Hepatocyte (in vitro differentiated cells): ENCODE results near the gene MYO1F. TPM values are rescaled to one million over a fixed set of nuclear protein-coding genes. Genes with fewer than 3 reads are reported as not detected.
"Not testable (repeated sequence)": the region's sequence is repeated elsewhere in the genome, so short reads cannot be mapped to it uniquely, and the experiment has no call there.

Experiments used
- DNase-seq: peaks from one replicate; pipeline ENCODE4 v3.0.0-alpha.2; 2016; ENCODE audit warnings: low spot score
- H2AFZ ChIP-seq: fragments of 200-600 bp; sonication (generic); 2 replicates; pipeline ENCODE4 v1.6.0; 2016; ENCODE audit warnings: antibody characterized with exemption, mild to moderate bottlenecking
- H3K27ac ChIP-seq: fragments of 200-600 bp; sonication (generic); 2 replicates; pipeline ENCODE4 v1.5.1; 2016; ENCODE audit warnings: mild to moderate bottlenecking
- H3K27me3 ChIP-seq: fragments of 200-600 bp; sonication (generic); 2 replicates; pipeline ENCODE4 v1.6.1; 2016
- H3K36me3 ChIP-seq: fragments of 200-600 bp; sonication (generic); replicated peaks from 2 replicates; pipeline ENCODE4 v1.5.1; 2016; ENCODE audit warnings: low read depth; ENCODE audit not compliant: insufficient read depth
- H3K4me1 ChIP-seq: fragments of 200-600 bp; sonication (generic); 2 replicates; pipeline ENCODE4 v1.5.1; 2016; ENCODE audit warnings: mild to moderate bottlenecking, moderate library complexity; ENCODE audit not compliant: insufficient read depth
- H3K4me2 ChIP-seq: fragments of 200-600 bp; sonication (generic); 2 replicates; pipeline ENCODE4 v1.6.0; 2016
- H3K4me3 ChIP-seq: fragments of 200-600 bp; sonication (generic); 2 replicates; pipeline ENCODE4 v1.5.1; 2016; ENCODE audit warnings: mild to moderate bottlenecking
- H3K79me2 ChIP-seq: fragments of 200-600 bp; sonication (generic); 2 replicates; pipeline ENCODE4 v1.6.0; 2017; ENCODE audit warnings: mild to moderate bottlenecking
- H3K9me2 ChIP-seq: fragments of 200-600 bp; sonication (generic); replicated peaks from 2 replicates; pipeline ENCODE4 v1.6.0; 2017; ENCODE audit warnings: mild to moderate bottlenecking; ENCODE audit not compliant: insufficient read depth
- H3K9me3 ChIP-seq: fragments of 200-600 bp; sonication (generic); 2 replicates; pipeline ENCODE4 v1.5.1; 2016; ENCODE audit warnings: low read depth, mild to moderate bottlenecking
- H4K20me1 ChIP-seq: fragments of 200-600 bp; sonication (generic); 2 replicates; pipeline ENCODE4 v1.6.0; 2016; ENCODE audit warnings: mild to moderate bottlenecking; ENCODE audit not compliant: insufficient read depth, poor library complexity, severe bottlenecking
- EZH2 ChIP-seq: fragments of 200-600 bp; sonication (generic); IDR thresholded peaks from 2 replicates; pipeline ENCODE4 v1.6.1; 2016; ENCODE audit warnings: antibody characterized with exemption, mild to moderate bottlenecking, borderline replicate concordance
- EZH2phosphoT487 ChIP-seq: fragments of 200-600 bp; sonication (generic); IDR thresholded peaks from one replicate; pipeline ENCODE4 v1.6.1; 2018; ENCODE audit warnings: antibody characterized with exemption, mild to moderate bottlenecking, low read depth, moderate library complexity; ENCODE audit not compliant: unreplicated experiment, severe bottlenecking
- WGBS: methylation state at CpG from one replicate; pipeline ENCODE4 v1.1.6; 2016; ENCODE audit warnings: low lambda C conversion rate; ENCODE audit errors: missing lambda C conversion rate; 5-methylcytosine and 5-hydroxymethylcytosine counted together
- polyA plus RNA-seq: library from polyadenylated mRNA; unstranded; fragments of >200 nt; fragmentation: Nextera tagmentation; extraction: Ambion mirVana; gene quantifications from 2 replicates; pipeline ENCODE4 v1.2.1, GENCODE V29; 2016
- total RNA-seq: library from RNA; depleted of rRNA; stranded (reverse); fragments of >200 nt; gene quantifications from 2 replicates; pipeline ENCODE4 v1.2.3, GENCODE V29; 2014
- TF ChIP-seq, protein P1 (sequence below): fragments of 200-600 bp; sonication (generic); IDR thresholded peaks from 2 replicates; pipeline ENCODE4 v1.5.1; 2016; ENCODE audit warnings: antibody characterized with exemption, mild to moderate bottlenecking; ENCODE audit not compliant: poor library complexity

Gene MYO1F
- total and polyA plus RNA-seq, 2 experiments from 2014 or later, result 0.13 to 1.0 TPM

DNA sequence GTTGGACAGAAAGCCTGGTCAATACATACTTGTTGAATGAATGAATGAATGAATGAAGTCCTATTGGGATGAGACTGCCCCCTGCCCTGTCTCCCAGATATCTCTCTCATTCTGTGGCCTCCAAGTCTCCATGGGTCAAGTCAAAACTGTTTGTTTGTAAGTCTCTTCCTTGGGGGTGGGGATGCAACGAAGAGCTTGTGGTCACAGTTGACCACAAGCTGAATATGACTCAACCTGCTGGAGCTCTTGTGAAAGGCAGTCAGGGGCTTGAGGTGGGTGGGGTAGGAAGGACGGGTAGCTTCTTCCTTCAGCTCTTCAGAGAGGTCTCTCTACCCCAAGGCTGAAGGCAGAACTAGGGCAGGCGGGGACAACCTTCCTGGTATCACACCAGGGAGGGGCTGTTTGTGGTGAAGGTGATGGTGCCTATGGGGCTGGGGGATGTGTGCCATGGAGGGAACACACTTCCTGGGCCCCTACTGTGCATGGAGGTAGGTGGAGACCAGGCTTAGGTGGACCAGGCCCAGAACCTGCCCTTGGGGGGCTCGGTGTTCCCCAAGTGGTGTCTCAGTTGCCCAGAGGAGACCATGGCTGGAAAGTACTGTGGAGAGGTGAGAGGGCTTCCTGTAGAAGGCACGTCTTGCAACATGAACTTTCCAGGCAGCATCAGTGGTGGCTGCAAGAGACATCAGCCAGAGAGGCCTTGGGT lies 8.0 kb downstream of the MYO1F start:
- Histone ChIP-seq H3K36me3 (no peaks in the 10 kb centered on the region), H3K27ac (no peak overlapping the region), H3K9me2 (no peaks in the 10 kb centered on the region), H3K4me2 (no peak overlapping the region), H3K4me3 (no peak overlapping the region), H3K27me3 (no peaks in the 10 kb centered on the region), H4K20me1 (no peaks in the 10 kb centered on the region), H2AFZ (no peak overlapping the region), H3K9me3 (no peaks in the 10 kb centered on the region), H3K79me2 (no peaks in the 10 kb centered on the region), H3K4me1 (no peaks in the 10 kb centered on the region)
- no peak for DNase-seq
- TF ChIP-seq EZH2phosphoT487 (no peak), EZH2 (no peak)
- TF ChIP-seq, protein P1, sequence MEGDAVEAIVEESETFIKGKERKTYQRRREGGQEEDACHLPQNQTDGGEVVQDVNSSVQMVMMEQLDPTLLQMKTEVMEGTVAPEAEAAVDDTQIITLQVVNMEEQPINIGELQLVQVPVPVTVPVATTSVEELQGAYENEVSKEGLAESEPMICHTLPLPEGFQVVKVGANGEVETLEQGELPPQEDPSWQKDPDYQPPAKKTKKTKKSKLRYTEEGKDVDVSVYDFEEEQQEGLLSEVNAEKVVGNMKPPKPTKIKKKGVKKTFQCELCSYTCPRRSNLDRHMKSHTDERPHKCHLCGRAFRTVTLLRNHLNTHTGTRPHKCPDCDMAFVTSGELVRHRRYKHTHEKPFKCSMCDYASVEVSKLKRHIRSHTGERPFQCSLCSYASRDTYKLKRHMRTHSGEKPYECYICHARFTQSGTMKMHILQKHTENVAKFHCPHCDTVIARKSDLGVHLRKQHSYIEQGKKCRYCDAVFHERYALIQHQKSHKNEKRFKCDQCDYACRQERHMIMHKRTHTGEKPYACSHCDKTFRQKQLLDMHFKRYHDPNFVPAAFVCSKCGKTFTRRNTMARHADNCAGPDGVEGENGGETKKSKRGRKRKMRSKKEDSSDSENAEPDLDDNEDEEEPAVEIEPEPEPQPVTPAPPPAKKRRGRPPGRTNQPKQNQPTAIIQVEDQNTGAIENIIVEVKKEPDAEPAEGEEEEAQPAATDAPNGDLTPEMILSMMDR, result no peak
- 75% methylated on average over 5 of the region's 5 CpGs for WGBS

DNA sequence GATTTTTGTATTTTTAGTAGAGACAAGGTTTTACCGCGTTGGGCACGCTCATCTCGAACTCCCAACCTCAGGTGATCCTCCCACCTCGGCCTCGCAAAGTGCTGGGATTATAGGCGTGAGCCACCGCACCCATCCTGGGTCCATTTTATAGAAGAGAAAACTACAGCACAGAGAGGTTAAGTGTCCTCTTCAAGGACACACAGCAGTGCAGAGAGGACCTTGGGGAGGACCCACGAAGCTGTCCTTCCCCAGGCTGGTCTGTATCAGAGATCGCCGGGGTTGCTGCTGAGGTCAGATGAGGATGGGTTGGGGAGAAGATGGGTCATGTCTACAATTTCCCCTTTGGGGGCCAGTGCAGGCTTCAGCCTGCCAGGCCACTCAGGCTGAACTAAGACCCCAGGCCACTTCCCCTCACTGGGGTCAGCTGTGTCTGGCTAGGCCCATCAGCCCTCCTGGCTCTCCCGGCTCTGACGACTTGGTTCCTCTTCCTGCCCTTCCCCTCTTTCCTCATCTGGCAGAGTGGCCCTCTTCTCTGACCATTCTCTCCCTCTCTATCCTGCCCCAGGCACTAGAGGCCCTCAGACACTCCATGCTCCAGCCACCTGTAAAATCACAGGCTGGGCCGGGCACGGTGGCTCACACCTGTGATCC lies 9.6 kb downstream of the MYO1F start:
- no peaks in the 10 kb centered on the region for H3K4me1 ChIP-seq
- DNase-seq, result no peak

DNA sequence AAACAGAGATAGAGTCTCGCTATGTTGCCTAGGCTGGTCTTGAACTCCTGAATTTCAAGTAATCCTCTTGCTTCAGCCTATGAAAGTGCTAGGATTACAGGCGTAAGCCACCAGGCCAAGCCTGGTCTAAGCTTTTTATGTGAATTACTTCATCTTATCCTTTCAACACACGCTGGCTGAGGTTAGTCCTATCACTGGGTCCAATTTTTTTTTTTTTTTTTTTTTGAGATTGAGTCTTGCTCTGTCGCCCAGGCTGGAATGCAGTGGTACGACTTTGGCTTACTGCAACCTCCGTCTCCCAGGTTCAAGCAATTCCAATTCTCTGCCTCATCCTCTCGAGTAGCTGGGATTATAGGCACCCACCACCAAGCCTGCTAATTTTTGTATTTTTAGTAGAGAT lies 10.4 kb downstream of the MYO1F start:
- H3K9me3 ChIP-seq, result no peaks in the 10 kb centered on the region
- H2AFZ ChIP-seq, result no peak overlapping the region
- no peak overlapping the region for H3K4me3 ChIP-seq
- TF ChIP-seq EZH2phosphoT487 (no peak), EZH2 (no peak)
- TF ChIP-seq, protein P1, result no peak
- no peaks in the 10 kb centered on the region for H3K27me3 ChIP-seq
- H3K4me1 ChIP-seq, result no peaks in the 10 kb centered on the region
- H4K20me1 ChIP-seq, result no peaks in the 10 kb centered on the region
- H3K79me2 ChIP-seq, result no peaks in the 10 kb centered on the region
- 85% methylated on average over 7 of the region's 7 CpGs for WGBS
- H3K36me3 ChIP-seq, result no peaks in the 10 kb centered on the region
- DNase-seq, result no peak
- H3K27ac ChIP-seq, result no peak overlapping the region
- no peaks in the 10 kb centered on the region for H3K9me2 ChIP-seq
- H3K4me2 ChIP-seq, result no peak overlapping the region

More for the DNA sequence above, 9.6 kb downstream of the MYO1F start:
- Histone ChIP-seq H3K9me3 (no peaks in the 10 kb centered on the region), H3K36me3 (no peaks in the 10 kb centered on the region), H3K27me3 (no peaks in the 10 kb centered on the region), H3K9me2 (no peaks in the 10 kb centered on the region), H3K4me2 (no peak overlapping the region), H3K27ac (no peak overlapping the region), H4K20me1 (no peaks in the 10 kb centered on the region), H3K79me2 (no peaks in the 10 kb centered on the region), H2AFZ (no peak overlapping the region), H3K4me3 (no peak overlapping the region)
- no peak for TF ChIP-seq EZH2
- WGBS, result 90% methylated on average over 15 of the region's 15 CpGs

DNA sequence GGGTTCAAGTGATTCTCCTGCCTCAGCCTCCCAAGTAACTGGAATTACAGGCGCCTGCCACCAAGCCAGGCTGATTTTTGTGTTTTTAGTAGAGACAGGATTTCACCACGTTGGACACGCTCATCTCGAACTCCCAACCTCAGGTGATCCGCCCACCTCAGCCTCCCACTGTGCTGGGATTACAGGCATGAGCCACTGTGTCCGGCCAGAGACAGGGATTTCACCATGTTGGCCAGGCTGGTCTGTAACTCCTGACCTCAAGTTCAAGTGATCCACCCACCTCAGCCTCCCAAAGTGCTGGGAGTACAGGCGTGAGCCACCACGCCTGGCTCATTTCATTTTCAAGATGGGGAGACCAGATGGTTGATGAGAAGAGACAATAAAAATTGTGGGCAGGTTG lies 12.4 kb downstream of the MYO1F start:
- not testable (repeated sequence) for H4K20me1 ChIP-seq, H3K9me2 ChIP-seq, H3K27ac ChIP-seq, DNase-seq, H3K27me3 ChIP-seq, H3K4me3 ChIP-seq, H3K4me1 ChIP-seq, H3K4me2 ChIP-seq, H3K36me3 ChIP-seq, H3K9me3 ChIP-seq, H2AFZ ChIP-seq, H3K79me2 ChIP-seq
- 93% methylated on average over 8 of the region's 8 CpGs for WGBS
